ENCODE measurements around the gene LSP1. TPM values are rescaled to one million over a fixed set of nuclear protein-coding genes. Genes with fewer than 3 reads are reported as not detected.

LSP1 gene
- total RNA-seq, 1 experiment from 2014 or later: 0.90 TPM

- Histone ChIP-seq H3K4me3 (ENCODE audit: low read depth in 2 of 2, low read length in 2 of 2) (no peak overlapping the region), H3K27me3 (ENCODE audit: control insufficient read depth, insufficient read depth, low read length) (no peaks in the 10 kb centered on the region), H3K36me3 (ENCODE audit: control insufficient read depth, insufficient read depth, low read length) (no peaks in the 10 kb centered on the region), H3K4me1 (ENCODE audit: control insufficient read depth, insufficient read depth, low read length) (peaks cover 21% of the 10 kb centered on the region), H3K27ac (ENCODE audit: low read length) (no peak overlapping the region), H3K9me3 (ENCODE audit: control insufficient read depth, insufficient read depth, low read depth, low read length) (no peaks in the 10 kb centered on the region)
- no peak for TF ChIP-seq REST (IDR thresholded peaks at IDR 0.05; ENCODE audit: insufficient read depth in 1 of 2, low read depth in 2 of 2, low read length in 1 of 2)
- TF ChIP-seq SIN3A (IDR thresholded peaks at IDR 0.05; ENCODE audit: borderline replicate concordance, insufficient read depth, low read depth, low read length): no peak
- no peak for TF ChIP-seq TCF7L2 (IDR thresholded peaks at IDR 0.05; ENCODE audit: low read depth, low read length)
- TF ChIP-seq CTCF (IDR thresholded peaks at IDR 0.05): no peak
- no peak for TF ChIP-seq POLR2AphosphoS5 (IDR thresholded peaks at IDR 0.05; ENCODE audit: low read depth, low read length)
- no peak for ATAC-seq
- BruUV-seq (replicated peaks): no TSS peak
- intact Hi-C loops (cut with micrococcal nuclease; ENCODE audit: unreplicated experiment): loop anchor here (1.0 kb wide), 1 partner anchor 47 kb away; no protein-coding TSS in a partner anchor
- in situ Hi-C loops (cut with HindIII; ENCODE audit: low pct_unique_long_range_greater_than_20kb, low sequenced_read_pairs): no loop called here
- no peak for DNase-seq (ENCODE audit: low read depth, low spot score)
- POLR2A ChIA-PET: interaction anchor here (0.6 kb wide), 1 partner anchor 95 kb away, joined by 3 read pairs; no protein-coding TSS in a partner anchor
- CTCF ChIA-PET: interaction anchor here (1.1 to 2.4 kb wide), 3 partner anchors 40 to 79 kb away, joined by 3 to 13 read pairs (median 7); no protein-coding TSS in a partner anchor
Measured at GRCh38 chr11:1922481-1923081, 69.7 kb downstream of the LSP1 start.

- BruUV-seq (replicated peaks): no TSS peak
- H3K27me3 ChIP-seq (ENCODE audit: control insufficient read depth, insufficient read depth, low read length): no peaks in the 10 kb centered on the region
- no peak for ATAC-seq
- H3K4me1 ChIP-seq (ENCODE audit: control insufficient read depth, insufficient read depth, low read length): peaks cover 26% of the 10 kb centered on the region
- in situ Hi-C loops (cut with HindIII; ENCODE audit: low pct_unique_long_range_greater_than_20kb, low sequenced_read_pairs): no loop called here
- no peak overlapping the region for H3K27ac ChIP-seq (ENCODE audit: low read length)
- DNase-seq (ENCODE audit: low read depth, low spot score): no peak
- no peak overlapping the region for H3K4me3 ChIP-seq (ENCODE audit: low read depth in 2 of 2, low read length in 2 of 2)
- CTCF ChIA-PET: no interaction called here
- no peaks in the 10 kb centered on the region for H3K9me3 ChIP-seq (ENCODE audit: control insufficient read depth, insufficient read depth, low read depth, low read length)
- POLR2A ChIA-PET: no interaction called here
- intact Hi-C loops (cut with micrococcal nuclease; ENCODE audit: unreplicated experiment): no loop called here
- TF ChIP-seq POLR2AphosphoS5 (IDR thresholded peaks at IDR 0.05; ENCODE audit: low read depth, low read length) (no peak), TCF7L2 (IDR thresholded peaks at IDR 0.05; ENCODE audit: low read depth, low read length) (no peak), CTCF (IDR thresholded peaks at IDR 0.05) (no peak), REST (IDR thresholded peaks at IDR 0.05; ENCODE audit: insufficient read depth in 1 of 2, low read depth in 2 of 2, low read length in 1 of 2) (no peak), SIN3A (IDR thresholded peaks at IDR 0.05; ENCODE audit: borderline replicate concordance, insufficient read depth, low read depth, low read length) (no peak)
- no peaks in the 10 kb centered on the region for H3K36me3 ChIP-seq (ENCODE audit: control insufficient read depth, insufficient read depth, low read length)
Measured at GRCh38 chr11:1923201-1923956, 70.5 kb downstream of the LSP1 start.

Measured in Panc1 (cell line).